ENCODE data around the gene PLEKHM3.

PLEKHM3 gene

DNA sequence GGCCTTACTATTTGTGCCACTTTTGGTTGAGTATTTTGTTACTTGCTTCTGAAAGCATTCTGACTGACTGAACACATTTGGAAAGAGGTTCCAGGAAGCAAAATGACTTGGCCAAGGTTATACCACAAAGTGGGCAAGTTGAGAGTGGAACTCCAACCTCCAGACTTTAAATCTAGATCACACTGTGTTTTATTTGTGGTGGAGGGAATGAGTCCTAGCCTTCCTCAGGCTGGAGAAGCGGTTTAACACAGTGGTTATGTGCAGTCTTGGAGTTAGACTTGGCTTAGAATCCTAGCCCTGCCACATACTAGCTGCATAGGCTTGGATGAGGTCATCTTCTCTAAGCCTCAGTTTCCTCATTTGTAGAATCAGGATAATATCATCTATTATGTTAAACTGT lies 33.4 kb downstream of the PLEKHM3 start:
- DNase-seq = no peak

DNA sequence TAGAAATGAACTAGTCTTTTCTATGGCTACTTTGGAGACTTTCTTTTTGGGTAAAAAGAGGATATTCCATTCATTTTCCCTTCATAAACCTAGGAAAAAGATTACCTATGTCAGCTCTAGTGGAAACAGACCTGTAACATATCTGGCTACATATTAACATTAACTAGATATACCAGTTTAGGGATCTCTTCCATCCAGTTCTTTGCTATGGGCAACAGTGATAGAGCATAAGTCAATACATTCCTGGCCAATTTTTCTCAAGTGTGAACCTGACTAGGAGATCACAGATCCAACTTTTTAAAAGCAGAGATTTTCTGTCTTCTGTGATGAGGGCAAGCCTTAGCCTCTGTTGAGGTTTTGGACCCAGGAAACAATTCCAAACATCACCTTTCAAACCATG lies 34.5 kb downstream of the PLEKHM3 start:
- DNase-seq = no peak

DNA sequence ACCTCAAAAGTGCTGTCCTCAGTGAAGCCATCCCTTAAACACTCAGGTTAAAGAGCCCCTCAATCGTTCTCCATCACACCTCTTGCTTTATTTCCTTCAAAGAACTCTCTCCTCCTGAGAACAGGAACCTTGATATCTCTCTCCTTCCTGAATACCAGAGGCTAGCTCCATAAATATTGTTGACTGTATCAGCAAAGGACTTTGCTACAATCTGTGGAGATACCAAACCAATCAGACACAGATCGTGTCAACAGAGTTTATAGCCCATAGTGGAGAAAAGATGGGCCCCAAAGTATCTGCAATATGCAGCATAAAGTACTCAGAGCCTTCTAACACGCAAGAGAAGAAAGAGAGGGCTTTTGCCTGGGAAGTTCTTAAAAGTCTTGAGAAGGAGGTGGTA lies 36.4 kb downstream of the PLEKHM3 start:
- DNase-seq = no peak

DNA sequence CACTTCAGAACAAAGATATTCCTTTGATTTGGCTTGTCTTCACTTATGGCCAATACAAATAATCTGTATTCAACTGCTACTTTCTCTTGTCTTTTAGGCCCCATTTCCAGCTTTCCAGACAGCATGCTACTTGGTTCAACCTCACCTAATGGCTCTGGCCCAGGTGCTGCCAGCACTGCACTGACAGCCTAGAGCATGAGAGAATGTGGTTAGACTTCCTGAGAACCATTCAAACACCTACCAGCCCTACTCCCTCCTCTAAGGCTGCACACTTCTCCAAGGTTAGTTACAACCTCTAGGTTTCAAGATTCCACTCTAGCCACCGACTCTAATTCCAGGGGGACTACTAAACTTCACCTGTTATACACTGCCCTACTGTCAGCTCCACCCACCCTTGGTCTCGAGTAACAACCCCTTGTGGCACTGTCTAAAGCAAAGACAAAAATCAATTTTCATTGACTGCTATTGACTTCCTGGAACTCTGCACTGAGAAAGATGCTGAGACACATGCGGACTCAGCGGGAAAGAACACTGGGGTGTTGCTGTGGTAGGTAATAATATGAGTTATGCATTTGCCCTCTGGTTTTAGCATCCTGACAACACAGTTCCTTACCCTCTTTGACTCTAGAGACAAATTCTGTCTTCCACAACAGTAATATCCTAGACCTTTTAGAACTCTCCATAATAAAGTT lies 38.2 kb downstream of the PLEKHM3 start:
- no peak for DNase-seq

DNA sequence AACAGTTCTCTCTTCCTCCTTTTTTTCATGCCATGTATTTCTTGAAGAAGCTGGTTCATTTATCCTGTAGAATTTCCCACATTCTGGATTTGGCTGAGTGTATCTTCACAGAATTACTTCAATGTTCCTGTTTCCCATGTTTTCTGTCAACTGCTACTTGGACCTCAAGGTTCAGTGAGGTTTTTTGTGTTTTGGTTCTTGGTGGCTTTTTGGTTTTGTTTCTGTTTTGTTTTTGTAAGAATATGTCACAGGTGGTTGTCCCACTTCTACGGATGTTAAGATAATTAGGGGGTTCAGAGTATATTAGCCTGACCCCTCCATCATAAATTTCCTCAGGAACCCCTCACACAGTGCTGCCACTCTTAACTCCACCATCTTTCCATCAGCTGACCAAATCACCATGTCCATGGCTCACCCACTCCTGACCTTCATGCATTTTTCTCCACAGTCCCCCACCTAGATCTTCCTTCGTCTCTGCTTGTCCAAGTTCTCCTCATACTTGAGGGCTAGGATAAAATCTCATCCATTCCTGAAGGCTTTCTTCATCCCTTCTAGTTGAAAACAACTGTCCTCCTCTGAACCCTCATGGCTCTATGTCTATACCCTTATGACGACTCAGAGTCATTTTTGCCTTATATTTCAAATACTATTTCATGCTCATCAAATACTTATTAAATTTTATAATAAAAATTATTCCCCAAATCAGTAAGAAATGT lies 40.4 kb downstream of the PLEKHM3 start:
- no peak for DNase-seq

DNA sequence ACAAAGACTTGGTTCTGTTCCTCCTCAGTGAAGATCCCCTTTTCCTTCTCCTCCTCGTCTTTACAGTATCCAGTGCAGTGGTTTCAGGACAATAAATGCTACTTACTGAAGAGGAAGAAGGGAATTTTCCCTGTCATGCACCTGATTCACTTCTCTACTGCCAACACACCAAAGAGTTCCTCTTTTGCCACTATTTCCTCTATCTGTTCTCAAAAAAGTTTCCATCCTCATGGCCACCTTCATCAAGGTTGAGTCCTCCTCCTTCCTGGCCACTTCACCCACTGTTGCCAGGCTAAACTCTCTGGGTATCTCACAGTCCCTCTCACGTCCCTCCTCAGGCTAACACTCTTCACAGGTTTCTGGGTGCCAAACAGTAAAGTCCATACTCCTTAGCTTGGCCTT lies 41.7 kb downstream of the PLEKHM3 start:
- DNase-seq = no peak

DNA sequence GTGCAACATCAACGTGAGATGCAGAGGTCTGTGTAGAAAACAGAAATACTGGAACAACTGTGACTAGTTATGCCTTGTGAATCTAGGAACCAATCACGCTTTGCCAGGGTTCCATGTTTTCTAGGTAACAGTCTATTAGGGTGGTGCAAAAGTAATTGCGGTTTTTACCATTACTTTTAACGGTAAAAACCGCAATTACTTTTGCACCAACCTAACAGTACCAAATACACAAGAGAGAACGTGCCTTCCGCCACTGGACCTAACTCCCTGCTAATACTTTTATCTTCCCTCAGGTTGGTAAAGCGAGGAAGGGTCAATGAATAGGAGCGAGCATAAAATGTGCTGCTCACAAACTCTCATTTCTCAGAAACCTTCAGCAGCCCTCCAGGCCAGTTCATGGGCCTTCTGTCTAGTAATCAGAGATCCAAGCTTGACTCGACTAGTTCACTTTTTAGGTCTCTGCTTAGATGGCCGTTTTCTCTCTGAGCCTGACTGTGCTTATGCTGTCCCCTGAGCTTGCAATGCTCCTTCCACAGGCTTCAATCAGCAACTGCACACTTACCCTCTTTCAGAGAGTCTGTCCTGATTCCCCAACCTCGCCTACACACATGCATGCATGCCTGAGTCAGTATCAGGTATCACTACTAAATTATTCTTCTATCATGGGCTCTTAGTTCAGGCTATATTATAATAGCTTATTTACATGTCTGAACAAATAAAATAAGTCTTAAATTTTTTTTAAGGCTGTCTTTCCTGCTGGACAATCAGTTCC lies 47.0 kb downstream of the PLEKHM3 start:
- DNase-seq = no peak

DNA sequence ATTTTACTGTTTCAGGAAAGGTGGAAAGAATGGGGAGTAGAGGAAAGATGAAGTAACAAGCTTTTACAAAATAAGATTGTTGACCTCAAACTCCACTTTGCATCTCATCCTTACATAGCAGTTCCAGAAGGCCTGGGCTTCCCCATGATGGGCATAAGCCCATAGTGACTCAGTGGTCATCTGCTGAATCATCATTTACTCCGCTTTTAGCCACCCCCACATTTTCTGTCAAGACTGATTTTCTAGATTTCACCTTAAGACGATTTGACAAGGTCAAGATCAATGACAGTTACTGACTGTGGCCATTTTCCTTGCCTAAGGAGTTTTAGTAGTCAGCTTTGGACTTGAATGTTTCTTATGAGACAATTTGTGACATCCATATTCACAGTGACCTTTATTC lies 49.4 kb downstream of the PLEKHM3 start:
- no peak for DNase-seq

DNA sequence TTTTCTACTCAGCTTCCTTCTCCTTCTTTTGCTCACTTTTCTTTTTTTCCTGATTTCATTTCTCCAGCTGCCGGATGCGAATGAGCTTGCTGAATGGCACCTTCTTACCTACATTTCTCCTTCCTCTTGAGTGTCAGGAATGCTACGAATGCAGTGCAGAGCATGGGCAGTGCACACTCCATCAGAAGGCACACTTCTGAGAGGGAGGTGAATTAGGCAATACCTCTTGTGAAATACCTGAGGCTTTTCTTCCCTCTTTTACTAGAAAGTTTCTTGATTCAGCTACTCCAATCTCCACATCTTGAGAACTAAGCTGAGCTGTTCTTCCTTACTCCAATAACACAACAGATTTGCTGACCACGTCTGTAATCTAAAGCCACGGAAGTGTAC lies 51.1 kb downstream of the PLEKHM3 start:
- no peak for DNase-seq

DNA sequence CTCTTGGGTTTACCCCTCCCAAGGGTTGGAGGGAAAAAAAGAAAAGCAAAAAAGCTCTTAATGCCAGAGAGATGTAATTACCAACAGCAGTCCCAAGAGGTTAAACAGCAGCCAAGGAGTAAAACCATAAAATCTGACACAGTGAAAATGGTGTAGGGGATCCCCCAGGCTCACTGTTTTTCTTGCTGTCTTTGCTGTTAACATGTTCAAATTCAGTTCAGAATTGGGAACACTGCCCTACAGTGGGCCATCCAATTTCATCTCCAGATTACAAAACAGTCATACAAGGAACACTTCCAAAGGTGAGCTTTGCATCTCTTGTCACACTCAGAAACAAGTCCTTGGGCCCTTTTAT lies 54.5 kb downstream of the PLEKHM3 start:
- no peak for DNase-seq

DNA sequence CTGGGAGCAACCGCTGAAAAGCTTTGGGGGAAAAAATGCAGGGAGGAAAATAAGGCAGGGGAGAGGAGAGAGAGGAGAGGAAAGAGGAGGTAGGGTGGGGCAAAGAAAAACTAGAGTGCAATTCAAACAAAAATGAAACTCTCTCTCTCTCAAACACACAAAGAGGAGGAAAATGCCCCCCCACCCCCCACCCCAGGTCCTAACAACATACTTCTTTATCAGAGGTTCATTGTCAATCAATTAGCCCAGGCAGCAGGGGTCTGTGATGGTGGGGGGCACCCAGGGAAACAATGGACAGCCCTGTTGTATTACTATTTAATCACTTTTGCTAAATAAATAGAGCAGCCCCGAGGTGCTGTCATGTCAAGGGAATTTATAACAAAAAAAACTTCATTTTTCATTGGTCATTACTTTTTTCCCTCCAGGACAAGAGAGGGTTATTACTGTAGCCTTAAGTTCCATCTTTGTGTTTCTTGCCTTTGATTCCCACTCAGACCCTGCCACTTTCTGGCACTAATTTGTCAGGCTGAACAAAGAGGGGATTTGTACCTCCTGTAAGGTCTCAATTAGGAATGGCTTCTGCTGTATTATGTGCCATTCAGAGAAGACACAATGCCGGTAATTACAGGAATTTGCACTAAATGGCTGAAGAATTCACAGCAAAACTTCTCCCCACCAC lies 55.0 kb downstream of the PLEKHM3 start:
- DNase-seq = no peak

DNA sequence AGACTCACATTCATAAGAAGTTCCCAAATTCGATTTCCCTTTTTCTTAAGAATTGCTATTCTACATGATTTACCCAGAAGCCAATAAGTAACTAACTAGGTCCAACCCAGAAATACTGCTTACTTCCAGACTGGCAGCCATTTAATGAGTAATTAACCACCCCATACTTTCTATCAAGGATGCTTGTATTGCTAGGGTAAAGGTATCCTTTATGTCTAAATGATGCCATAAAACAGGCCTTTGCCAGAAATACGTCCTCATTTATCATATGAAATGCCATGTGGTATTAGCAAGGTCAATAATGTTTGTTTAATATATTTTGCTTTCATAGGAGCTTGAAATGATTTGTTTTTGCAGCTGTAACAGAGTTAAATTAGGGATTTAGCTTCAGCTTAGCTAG lies 56.1 kb downstream of the PLEKHM3 start:
- no peak for DNase-seq

DNA sequence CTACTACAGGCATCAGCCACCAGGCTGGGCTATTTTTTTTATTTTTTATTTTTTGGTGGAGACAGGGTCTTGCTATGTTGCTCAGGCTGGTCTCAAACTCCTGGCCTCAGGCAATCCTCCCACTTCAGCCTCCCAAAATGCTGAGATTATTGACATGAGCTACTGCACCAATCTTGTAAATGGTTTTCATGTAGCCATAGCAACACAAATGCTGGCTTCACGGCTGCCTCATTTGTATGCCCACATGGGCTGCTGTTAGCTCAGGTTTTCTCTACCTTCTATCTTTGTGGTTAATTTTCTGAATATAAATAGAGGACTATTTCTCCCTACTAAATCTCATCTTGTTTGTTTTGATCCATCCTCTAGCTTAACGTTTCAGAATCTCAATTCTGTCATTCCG lies 58.2 kb downstream of the PLEKHM3 start:
- DNase-seq = no peak

DNA sequence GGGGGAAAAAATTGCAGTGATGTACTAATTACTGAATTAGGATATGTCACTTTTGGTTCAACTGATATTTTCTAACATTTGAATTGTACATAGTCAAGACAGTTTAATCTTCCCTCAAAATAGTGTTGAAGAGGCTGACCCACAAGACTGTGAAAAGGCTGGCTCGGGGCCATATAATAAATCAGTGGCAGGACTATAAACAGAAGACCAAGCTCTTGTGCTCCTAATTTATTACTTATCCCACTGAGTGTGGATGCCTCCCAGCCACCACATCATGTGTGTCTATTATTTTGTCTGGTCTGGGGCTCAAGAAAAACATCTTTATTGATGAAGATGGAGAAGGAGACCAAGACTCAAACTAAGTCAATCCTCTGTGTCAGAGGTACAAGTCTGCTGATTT lies 64.4 kb downstream of the PLEKHM3 start:
- no peak for DNase-seq

DNA sequence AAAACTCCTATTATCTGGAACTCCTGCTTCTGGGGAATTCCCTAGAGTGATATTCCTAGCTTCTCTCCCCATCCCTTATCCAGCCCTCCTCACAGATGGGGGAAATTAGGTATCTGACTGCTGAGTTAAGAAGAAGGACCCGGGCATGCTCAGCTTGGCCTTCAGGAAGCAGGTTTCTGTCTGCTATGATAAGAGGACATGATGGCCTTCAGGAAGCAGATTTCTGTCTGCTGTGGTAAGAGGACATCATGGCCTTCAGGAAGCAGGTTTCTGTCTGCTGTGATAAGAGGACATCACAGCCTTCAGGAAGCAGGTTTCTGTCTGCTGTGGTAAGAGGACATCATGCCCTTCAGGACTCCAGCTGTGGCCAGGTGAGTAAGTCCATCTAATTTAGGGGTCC lies 65.2 kb downstream of the PLEKHM3 start:
- DNase-seq = no peak

DNA sequence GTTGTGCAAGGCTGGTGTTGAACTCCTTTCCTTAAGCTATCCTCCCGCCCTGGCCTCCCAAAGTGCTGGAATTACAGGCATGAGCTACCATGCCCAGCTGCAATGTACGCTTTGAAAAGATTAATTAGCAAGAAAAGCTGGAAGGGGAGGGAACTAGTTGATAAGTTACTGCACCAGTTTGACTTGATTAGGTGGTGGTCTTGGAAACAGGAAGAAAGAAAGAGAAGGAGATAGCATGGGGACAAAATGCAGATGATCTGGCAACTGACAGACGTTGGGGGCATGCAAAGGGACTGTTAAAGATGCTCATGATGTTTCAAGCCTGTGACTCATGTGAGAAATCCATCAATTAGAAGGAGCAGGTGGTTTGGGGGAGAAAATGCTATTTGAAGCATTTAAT lies 68.6 kb downstream of the PLEKHM3 start:
- DNase-seq = no peak

DNA sequence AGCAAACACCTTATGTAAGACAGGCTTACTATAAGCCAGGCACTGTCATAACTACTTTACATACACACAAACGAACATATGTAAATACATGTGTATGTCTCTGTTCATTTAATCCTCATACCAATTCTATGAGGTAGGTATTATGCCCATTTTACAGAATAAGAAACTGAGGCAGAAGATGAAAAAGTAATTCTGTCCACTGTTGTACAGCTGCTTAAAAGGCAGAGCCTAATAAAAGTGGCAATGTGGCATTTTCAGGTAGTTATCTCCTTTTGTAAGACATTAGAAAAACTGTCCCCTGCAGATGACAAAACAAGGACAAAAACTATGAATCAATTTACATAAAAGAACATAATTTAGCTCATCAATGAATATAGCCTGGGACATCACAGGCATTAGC lies 69.9 kb downstream of the PLEKHM3 start:
- DNase-seq = no peak

DNA sequence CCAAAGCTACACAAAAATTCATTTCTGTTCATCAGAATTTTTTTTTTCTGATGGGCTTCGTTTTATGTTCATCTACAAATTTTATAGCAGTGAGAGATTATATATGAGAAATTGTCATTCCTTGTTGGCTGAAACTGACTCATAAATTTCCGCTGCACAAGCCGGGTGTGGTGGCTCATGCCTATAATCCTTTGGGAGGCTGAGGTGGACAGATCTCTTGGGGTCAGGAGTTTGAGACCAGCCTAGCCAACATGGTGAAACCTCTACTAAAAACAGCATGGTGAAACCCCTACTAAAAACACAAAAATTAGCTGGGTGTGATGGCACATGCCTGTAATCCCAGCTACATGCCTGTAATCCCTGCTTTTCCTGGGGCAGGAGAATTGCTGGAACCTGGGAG lies 72.0 kb downstream of the PLEKHM3 start:
- DNase-seq = no peak

DNA sequence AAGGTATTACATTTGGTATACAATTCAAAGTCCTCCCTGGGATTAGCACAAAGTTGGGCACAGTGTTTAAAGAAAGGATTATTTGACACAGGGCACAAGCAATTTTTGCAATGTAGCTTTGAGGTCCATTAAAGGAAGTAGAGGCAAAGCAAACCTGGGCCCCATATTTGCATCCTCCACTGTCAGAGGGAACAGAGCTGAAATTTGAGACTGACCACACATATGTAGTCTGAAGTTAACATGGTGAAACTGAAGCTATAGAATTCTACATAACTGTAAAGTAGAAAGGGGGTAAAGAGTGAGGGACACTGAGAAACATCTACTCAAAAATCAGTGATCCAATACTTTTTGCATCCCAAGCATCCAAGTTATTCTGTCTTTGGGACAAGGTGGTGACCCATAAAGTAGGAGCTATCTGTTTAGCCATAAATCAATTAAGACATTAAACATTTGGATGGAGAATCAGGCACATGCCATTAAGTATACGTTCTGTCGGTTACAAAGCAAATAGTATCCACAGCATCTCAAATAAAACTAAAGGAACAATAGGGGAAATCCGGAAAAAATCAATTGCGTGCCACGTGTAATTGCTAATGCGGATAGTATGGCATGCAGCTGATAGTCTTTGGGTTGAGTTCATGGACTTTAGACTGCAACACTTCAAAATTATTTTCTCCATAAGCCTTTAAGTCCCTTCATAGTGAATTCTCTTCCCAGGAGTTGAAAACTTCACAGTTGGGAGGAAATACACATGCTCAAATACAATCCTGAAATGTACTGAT lies 72.6 kb downstream of the PLEKHM3 start:
- no peak for DNase-seq

DNA sequence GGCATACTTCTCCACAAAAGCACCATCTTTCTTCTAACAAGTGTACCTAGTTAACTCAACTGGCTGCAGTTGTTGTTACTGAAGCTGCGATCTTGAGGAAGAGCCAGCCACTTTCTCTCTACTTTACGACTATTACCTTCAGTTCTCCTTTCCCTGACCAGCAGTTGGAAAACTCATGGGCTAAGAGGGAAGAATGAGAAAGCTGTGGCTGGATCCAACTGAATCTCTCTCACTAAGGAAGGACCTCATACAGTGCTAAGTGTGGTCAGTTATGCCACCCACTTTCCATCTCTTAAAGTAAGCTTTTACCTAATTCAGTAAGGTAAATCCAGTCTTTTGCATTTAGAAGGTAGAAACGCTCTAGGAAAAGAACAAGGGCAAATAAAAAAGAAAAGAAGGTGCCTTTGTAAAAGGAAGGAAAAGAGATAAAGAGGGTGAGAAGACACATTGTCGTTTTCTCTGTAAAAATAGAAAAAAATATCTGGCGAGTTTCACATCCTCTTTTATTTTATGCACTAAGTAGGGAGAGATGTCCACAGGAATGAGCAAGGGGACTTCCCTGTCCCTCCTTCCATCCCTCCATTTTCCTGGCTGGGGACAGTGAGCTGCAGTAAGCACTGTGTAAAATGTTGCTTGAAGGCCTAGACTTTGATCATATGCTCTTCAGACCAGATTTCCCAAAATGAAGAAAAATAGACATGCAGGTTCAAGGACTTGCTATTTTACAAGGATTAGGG lies 73.4 kb downstream of the PLEKHM3 start:
- DNase-seq = no peak

DNA sequence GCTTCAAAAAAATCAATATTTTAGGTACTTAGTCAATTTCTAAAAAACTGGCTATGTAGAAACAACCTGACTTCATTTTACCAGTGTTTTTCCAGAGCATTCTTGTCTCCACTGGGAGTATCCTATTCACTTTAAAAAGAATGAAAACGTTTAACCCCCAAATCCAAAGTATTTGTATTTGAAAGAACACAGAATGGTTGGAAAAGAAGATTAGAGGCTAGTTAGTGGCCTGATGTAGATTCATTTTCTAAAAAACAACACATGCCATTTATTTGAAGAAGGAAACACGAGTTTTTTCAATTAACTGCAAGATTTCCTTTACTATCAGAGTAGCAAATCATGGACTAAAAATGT lies 74.6 kb downstream of the PLEKHM3 start:
- DNase-seq = no peak

DNA sequence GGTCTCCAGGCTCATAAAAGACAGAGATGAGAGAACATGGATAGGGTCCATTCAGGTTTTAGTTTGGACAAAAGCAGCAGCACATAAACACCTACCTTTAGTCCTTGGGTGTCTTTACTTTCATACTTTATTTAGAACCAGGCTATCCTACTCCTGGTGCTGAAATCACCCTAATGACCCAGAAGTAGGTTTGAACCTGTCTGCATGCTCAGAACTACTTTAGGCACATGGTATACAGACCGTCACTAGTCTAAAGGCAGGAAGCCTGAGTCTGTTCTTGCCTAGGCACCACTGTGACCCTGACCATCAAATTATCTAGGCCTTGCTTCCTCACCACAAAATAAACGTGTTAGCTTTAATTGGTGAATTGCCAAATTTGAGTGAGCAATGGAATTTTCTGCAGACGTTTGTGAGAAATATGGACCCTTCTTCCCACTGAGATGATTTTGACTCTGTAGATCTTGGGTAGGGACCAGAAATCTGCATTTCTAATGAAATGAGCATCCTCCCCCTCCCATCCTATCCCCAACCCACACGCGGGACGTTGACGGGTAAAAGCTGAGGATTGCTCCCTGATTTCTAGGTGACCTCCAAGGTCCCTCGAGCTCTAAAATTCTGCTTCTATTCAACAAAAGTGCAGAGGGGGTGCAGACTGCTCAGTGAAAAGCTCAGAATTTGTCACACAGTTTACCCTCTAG lies 75.1 kb downstream of the PLEKHM3 start:
- DNase-seq = no peak
